ENCODE measurements around the gene LGMN. TPM values are rescaled to one million over a fixed set of nuclear protein-coding genes. Genes with fewer than 3 reads are reported as not detected.
"Not testable (repeated sequence)": the region's sequence is repeated elsewhere in the genome, so short reads cannot be mapped to it uniquely, and the experiment has no call there.

The LGMN gene
- polyA plus RNA-seq: 100 to 1,000 TPM in 1 of 3 donors, 10 to 100 TPM in 2; 26.9 to 115 (median 59.0) TPM

GRCh38 chr14:92748259-92749016 is at the start of gene LGMN:
Gene LGMN, minus strand, starts transcription at chr14:92748627. Its CDS starts 15,841 bp downstream, at chr14:92732786.
- 2 to 3% (median 2%) methylated on average over 50 of the region's 50 CpGs for WGBS, 3 donors
- no peak within 1 kb of the TSS for H3K27ac ChIP-seq (ENCODE audit: low read depth, low read length)

- WGBS, 3 donors: 46 to 64% (median 62%) methylated on average over 6 of the region's 6 CpGs
Observed at GRCh38 chr14:92794961-92795360, 46.5 kb upstream of the LGMN start.

GRCh38 chr14:92794547-92794941 is 46.1 kb upstream of the LGMN start:
- WGBS, 3 donors: 0% methylated on average over 20 of the region's 20 CpGs
- peak overlapping the region; percentile 59 for H3K27ac ChIP-seq (ENCODE audit: low read depth, low read length)

More at GRCh38 chr14:92794961-92795360, 46.5 kb upstream of the LGMN start:
- no peak overlapping the region for H3K27ac ChIP-seq (ENCODE audit: low read depth, low read length)

GRCh38 chr14:92793709-92794546 is 45.5 kb upstream of the LGMN start, which contains the start of gene GOLGA5:
Gene GOLGA5, plus strand, starts transcription at chr14:92794305. Its CDS starts 3,133 bp downstream, at chr14:92797438.
- peak within 1 kb of the TSS; percentile 59 for H3K27ac ChIP-seq (ENCODE audit: low read depth, low read length)
- 1% methylated on average over 63 to 71 of the region's 71 CpGs for WGBS, 3 donors

- WGBS, 3 donors: 64 to 68% (median 66%) methylated on average over 4 of the region's 4 CpGs
- no peak overlapping the region for H3K27ac ChIP-seq (ENCODE audit: low read depth, low read length)
Observed at GRCh38 chr14:92792885-92793284, 44.5 kb upstream of the LGMN start.

- H3K27ac ChIP-seq (ENCODE audit: low read depth, low read length): no peak overlapping the region
Observed at GRCh38 chr14:92789457-92790089, 41.1 kb upstream of the LGMN start.

GRCh38 chr14:92787554-92787953 is 39.1 kb upstream of the LGMN start:
- 94 to 97% (median 97%) methylated on average over 2 of the region's 2 CpGs for WGBS, 3 donors
- H3K27ac ChIP-seq (ENCODE audit: low read depth, low read length): no peak overlapping the region

- H3K27ac ChIP-seq (ENCODE audit: low read depth, low read length): no peak overlapping the region
- 82 to 98% (median 91%) methylated on average over 1 of the region's 1 CpG for WGBS, 3 donors
Observed at GRCh38 chr14:92786427-92786756, 38.0 kb upstream of the LGMN start.

- WGBS, 3 donors: 47 to 53% (median 52%) methylated on average over 6 of the region's 6 CpGs
- H3K27ac ChIP-seq (ENCODE audit: low read depth, low read length): no peak overlapping the region
Observed at GRCh38 chr14:92785667-92786426, 37.4 kb upstream of the LGMN start.

- no peak overlapping the region for H3K27ac ChIP-seq (ENCODE audit: low read depth, low read length)
- 49 to 55% (median 51%) methylated on average over 2 of the region's 2 CpGs for WGBS, 3 donors
Observed at GRCh38 chr14:92783813-92784431, 35.5 kb upstream of the LGMN start.

- 79 to 81% (median 80%) methylated on average over 3 of the region's 3 CpGs for WGBS, 3 donors
Observed at GRCh38 chr14:92781350-92781749, 32.9 kb upstream of the LGMN start.

GRCh38 chr14:92780444-92781232 is 32.2 kb upstream of the LGMN start:
- 82 to 86% (median 82%) methylated on average over 7 of the region's 7 CpGs for WGBS, 3 donors

More at GRCh38 chr14:92781350-92781749, 32.9 kb upstream of the LGMN start:
- no peak overlapping the region for H3K27ac ChIP-seq (ENCODE audit: low read depth, low read length)

GRCh38 chr14:92778868-92779565 is 30.6 kb upstream of the LGMN start:
- H3K27ac ChIP-seq (ENCODE audit: low read depth, low read length): not testable (repeated sequence)
- WGBS, 3 donors: 77 to 92% (median 82%) methylated on average over 2 of the region's 3 CpGs

More at GRCh38 chr14:92780444-92781232, 32.2 kb upstream of the LGMN start:
- H3K27ac ChIP-seq (ENCODE audit: low read depth, low read length): no peak overlapping the region

GRCh38 chr14:92775292-92775691 is 26.9 kb upstream of the LGMN start:
- not testable (repeated sequence) for H3K27ac ChIP-seq (ENCODE audit: low read depth, low read length)

GRCh38 chr14:92774572-92774971 is 26.1 kb upstream of the LGMN start:
- 71 to 89% (median 75%) methylated on average over 8 of the region's 8 CpGs for WGBS, 3 donors
- H3K27ac ChIP-seq (ENCODE audit: low read depth, low read length): no peak overlapping the region

More at GRCh38 chr14:92775292-92775691, 26.9 kb upstream of the LGMN start:
- 8 to 21% (median 12%) methylated on average over 2 of the region's 2 CpGs for WGBS, 3 donors

- H3K27ac ChIP-seq (ENCODE audit: low read depth, low read length): no peak overlapping the region
- 65 to 80% (median 72%) methylated on average over 2 of the region's 2 CpGs for WGBS, 3 donors
Observed at GRCh38 chr14:92770484-92770883, 22.1 kb upstream of the LGMN start.

Data from adipose tissue (tissue), 3 donors.